ENCODE data around the gene BCAS3.

DNA sequence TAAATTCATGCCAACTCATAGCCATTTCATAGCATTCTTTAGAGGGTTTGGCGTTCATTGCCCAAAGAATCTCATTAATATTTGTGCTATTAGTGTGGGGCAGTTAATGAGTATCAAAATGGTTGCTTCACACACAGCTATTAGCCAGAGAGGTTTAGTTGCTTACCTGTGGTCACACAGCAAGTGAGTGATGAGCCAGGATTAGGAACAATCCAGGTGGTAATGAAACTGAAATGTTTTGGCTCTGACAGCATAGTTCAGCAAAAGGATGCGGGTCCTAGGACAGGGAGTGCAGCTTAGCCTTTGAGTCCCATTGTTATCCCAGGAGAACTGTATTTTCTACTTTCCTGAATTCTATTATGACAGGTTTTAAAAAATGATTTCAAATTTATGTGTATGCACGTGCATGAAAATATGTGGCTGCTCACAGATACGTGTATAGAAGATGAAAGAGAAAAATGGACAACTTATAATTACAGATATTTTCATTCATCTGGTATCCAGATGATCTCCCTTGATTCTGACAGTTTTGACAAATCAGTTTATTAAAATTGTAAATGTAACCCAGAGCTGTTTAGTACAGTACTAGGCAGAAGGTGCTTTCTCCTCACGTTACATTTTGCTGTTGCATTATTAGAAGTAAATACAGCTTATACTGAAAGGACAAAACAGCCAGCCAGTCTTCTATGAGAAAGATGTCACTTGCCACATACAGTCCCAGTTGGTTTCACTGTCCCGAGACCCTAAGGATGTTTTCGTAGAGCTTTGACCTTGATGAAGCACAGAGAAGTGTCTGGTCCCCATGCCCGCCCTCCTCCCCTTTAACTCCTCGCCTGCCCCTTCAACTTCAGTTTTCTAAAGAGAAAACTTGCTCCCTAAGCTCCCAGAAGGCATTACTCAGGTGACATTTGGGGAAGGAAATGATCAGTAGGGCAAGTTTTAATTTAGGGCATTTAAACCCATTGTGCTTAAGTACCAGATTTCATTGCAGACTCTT is 622.2 kb downstream of the BCAS3 start:
- no peak for TF ChIP-seq EZH2 (IDR thresholded peaks at IDR 0.05; ENCODE audit: borderline replicate concordance, insufficient read depth, low read depth, low read length, poor library complexity, severe bottlenecking)
- TF ChIP-seq, protein P1, sequence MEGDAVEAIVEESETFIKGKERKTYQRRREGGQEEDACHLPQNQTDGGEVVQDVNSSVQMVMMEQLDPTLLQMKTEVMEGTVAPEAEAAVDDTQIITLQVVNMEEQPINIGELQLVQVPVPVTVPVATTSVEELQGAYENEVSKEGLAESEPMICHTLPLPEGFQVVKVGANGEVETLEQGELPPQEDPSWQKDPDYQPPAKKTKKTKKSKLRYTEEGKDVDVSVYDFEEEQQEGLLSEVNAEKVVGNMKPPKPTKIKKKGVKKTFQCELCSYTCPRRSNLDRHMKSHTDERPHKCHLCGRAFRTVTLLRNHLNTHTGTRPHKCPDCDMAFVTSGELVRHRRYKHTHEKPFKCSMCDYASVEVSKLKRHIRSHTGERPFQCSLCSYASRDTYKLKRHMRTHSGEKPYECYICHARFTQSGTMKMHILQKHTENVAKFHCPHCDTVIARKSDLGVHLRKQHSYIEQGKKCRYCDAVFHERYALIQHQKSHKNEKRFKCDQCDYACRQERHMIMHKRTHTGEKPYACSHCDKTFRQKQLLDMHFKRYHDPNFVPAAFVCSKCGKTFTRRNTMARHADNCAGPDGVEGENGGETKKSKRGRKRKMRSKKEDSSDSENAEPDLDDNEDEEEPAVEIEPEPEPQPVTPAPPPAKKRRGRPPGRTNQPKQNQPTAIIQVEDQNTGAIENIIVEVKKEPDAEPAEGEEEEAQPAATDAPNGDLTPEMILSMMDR (IDR thresholded peaks at IDR 0.05), result no peak
